Measurements from ENCODE around the gene HEATR1.

- TF ChIP-seq CTCF (IDR thresholded peaks at IDR 0.05): no peak
- TF ChIP-seq POLR2A (IDR thresholded peaks at IDR 0.05): no peak
Measured at GRCh38 chr1:236523704-236524141, 80.6 kb downstream of the HEATR1 start, which contains the start of gene LGALS8.

All from lower leg skin (tissue), 3 donors.